Hepatocyte (in vitro differentiated cells): ENCODE results near the gene FCER2. TPM values are rescaled to one million over a fixed set of nuclear protein-coding genes. Genes with fewer than 3 reads are reported as not detected.

Experiments used
- DNase-seq: peaks from one replicate; pipeline ENCODE4 v3.0.0-alpha.2; 2016; ENCODE audit warnings: low spot score
- H2AFZ ChIP-seq: fragments of 200-600 bp; sonication (generic); 2 replicates; pipeline ENCODE4 v1.6.0; 2016; ENCODE audit warnings: antibody characterized with exemption, mild to moderate bottlenecking
- H3K27ac ChIP-seq: fragments of 200-600 bp; sonication (generic); 2 replicates; pipeline ENCODE4 v1.5.1; 2016; ENCODE audit warnings: mild to moderate bottlenecking
- H3K27me3 ChIP-seq: fragments of 200-600 bp; sonication (generic); 2 replicates; pipeline ENCODE4 v1.6.1; 2016
- H3K36me3 ChIP-seq: fragments of 200-600 bp; sonication (generic); replicated peaks from 2 replicates; pipeline ENCODE4 v1.5.1; 2016; ENCODE audit warnings: low read depth; ENCODE audit not compliant: insufficient read depth
- H3K4me1 ChIP-seq: fragments of 200-600 bp; sonication (generic); 2 replicates; pipeline ENCODE4 v1.5.1; 2016; ENCODE audit warnings: mild to moderate bottlenecking, moderate library complexity; ENCODE audit not compliant: insufficient read depth
- H3K4me2 ChIP-seq: fragments of 200-600 bp; sonication (generic); 2 replicates; pipeline ENCODE4 v1.6.0; 2016
- H3K4me3 ChIP-seq: fragments of 200-600 bp; sonication (generic); 2 replicates; pipeline ENCODE4 v1.5.1; 2016; ENCODE audit warnings: mild to moderate bottlenecking
- H3K79me2 ChIP-seq: fragments of 200-600 bp; sonication (generic); 2 replicates; pipeline ENCODE4 v1.6.0; 2017; ENCODE audit warnings: mild to moderate bottlenecking
- H3K9me2 ChIP-seq: fragments of 200-600 bp; sonication (generic); replicated peaks from 2 replicates; pipeline ENCODE4 v1.6.0; 2017; ENCODE audit warnings: mild to moderate bottlenecking; ENCODE audit not compliant: insufficient read depth
- H3K9me3 ChIP-seq: fragments of 200-600 bp; sonication (generic); 2 replicates; pipeline ENCODE4 v1.5.1; 2016; ENCODE audit warnings: low read depth, mild to moderate bottlenecking
- H4K20me1 ChIP-seq: fragments of 200-600 bp; sonication (generic); 2 replicates; pipeline ENCODE4 v1.6.0; 2016; ENCODE audit warnings: mild to moderate bottlenecking; ENCODE audit not compliant: insufficient read depth, poor library complexity, severe bottlenecking
- CTCF ChIP-seq: fragments of 200-600 bp; sonication (generic); IDR thresholded peaks from 2 replicates; pipeline ENCODE4 v1.5.1; 2016; ENCODE audit warnings: antibody characterized with exemption, mild to moderate bottlenecking; ENCODE audit not compliant: poor library complexity
- EZH2 ChIP-seq: fragments of 200-600 bp; sonication (generic); IDR thresholded peaks from 2 replicates; pipeline ENCODE4 v1.6.1; 2016; ENCODE audit warnings: antibody characterized with exemption, mild to moderate bottlenecking, borderline replicate concordance
- EZH2phosphoT487 ChIP-seq: fragments of 200-600 bp; sonication (generic); IDR thresholded peaks from one replicate; pipeline ENCODE4 v1.6.1; 2018; ENCODE audit warnings: antibody characterized with exemption, mild to moderate bottlenecking, low read depth, moderate library complexity; ENCODE audit not compliant: unreplicated experiment, severe bottlenecking
- WGBS: methylation state at CpG from one replicate; pipeline ENCODE4 v1.1.6; 2016; ENCODE audit warnings: low lambda C conversion rate; ENCODE audit errors: missing lambda C conversion rate; 5-methylcytosine and 5-hydroxymethylcytosine counted together
- polyA plus RNA-seq: library from polyadenylated mRNA; unstranded; fragments of >200 nt; fragmentation: Nextera tagmentation; extraction: Ambion mirVana; gene quantifications from 2 replicates; pipeline ENCODE4 v1.2.1, GENCODE V29; 2016
- total RNA-seq: library from RNA; depleted of rRNA; stranded (reverse); fragments of >200 nt; gene quantifications from 2 replicates; pipeline ENCODE4 v1.2.3, GENCODE V29; 2014

Gene FCER2
- total and polyA plus RNA-seq, 2 experiments from 2014 or later: not detected

GRCh38 chr19:7744199-7744786 is 42.4 kb upstream of the FCER2 start:
- Histone ChIP-seq H3K27ac (no peak overlapping the region), H3K36me3 (no peaks in the 10 kb centered on the region), H4K20me1 (no peaks in the 10 kb centered on the region), H3K9me2 (no peaks in the 10 kb centered on the region), H3K4me3 (no peak overlapping the region), H3K79me2 (no peaks in the 10 kb centered on the region), H3K4me1 (no peaks in the 10 kb centered on the region), H2AFZ (no peak overlapping the region), H3K27me3 (peaks cover 4% of the 10 kb centered on the region), H3K4me2 (no peak overlapping the region), H3K9me3 (no peaks in the 10 kb centered on the region)
- TF ChIP-seq EZH2: no peak
- no peak for TF ChIP-seq EZH2phosphoT487
- TF ChIP-seq CTCF: no peak
- no peak for DNase-seq
- 69% methylated on average over 5 of the region's 5 CpGs for WGBS

DNA sequence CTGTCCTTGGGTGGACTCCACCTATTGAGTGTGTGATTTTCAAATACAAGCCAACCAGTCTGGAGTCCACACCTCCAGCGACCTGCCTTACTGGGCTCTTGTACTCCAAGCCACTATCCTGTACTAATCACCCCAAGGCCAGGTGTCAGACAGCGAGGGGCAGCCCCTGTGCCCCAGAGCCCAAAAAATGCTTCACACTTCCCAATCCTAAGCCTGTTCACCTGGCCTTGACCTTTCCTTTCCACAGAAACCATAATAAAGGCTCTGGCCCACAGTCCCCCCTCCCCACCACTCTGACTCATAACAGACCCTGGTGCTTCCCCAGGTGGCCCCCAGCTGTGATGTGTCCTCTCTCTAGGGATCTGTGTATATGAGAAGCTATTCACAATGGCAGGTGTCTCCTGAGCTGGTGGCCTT is 41.5 kb upstream of the FCER2 start:
- 68% methylated on average over 2 of the region's 2 CpGs for WGBS
- H3K4me2 ChIP-seq: no peak overlapping the region
- no peak overlapping the region for H3K27ac ChIP-seq
- TF ChIP-seq EZH2phosphoT487 (no peak), EZH2 (no peak), CTCF (no peak)
- H3K4me1 ChIP-seq: no peaks in the 10 kb centered on the region
- no peak for DNase-seq
- no peaks in the 10 kb centered on the region for H3K36me3 ChIP-seq
- H3K9me2 ChIP-seq: no peaks in the 10 kb centered on the region
- no peaks in the 10 kb centered on the region for H3K79me2 ChIP-seq
- H2AFZ ChIP-seq: no peak overlapping the region
- no peaks in the 10 kb centered on the region for H3K9me3 ChIP-seq
- no peaks in the 10 kb centered on the region for H4K20me1 ChIP-seq
- peaks cover 4% of the 10 kb centered on the region for H3K27me3 ChIP-seq
- no peak overlapping the region for H3K4me3 ChIP-seq

GRCh38 chr19:7742991-7743390 is 41.1 kb upstream of the FCER2 start:
- H3K4me2 ChIP-seq: no peak overlapping the region
- TF ChIP-seq EZH2phosphoT487 (no peak), CTCF (no peak), EZH2 (no peak)
- peaks cover 4% of the 10 kb centered on the region for H3K27me3 ChIP-seq
- WGBS: 84% methylated on average over 11 of the region's 11 CpGs
- no peaks in the 10 kb centered on the region for H3K4me1 ChIP-seq
- H3K9me2 ChIP-seq: no peaks in the 10 kb centered on the region
- no peaks in the 10 kb centered on the region for H4K20me1 ChIP-seq
- H3K4me3 ChIP-seq: no peak overlapping the region
- no peaks in the 10 kb centered on the region for H3K36me3 ChIP-seq
- no peak for DNase-seq
- H3K9me3 ChIP-seq: no peaks in the 10 kb centered on the region
- H3K27ac ChIP-seq: no peak overlapping the region
- H3K79me2 ChIP-seq: no peaks in the 10 kb centered on the region
- no peak overlapping the region for H2AFZ ChIP-seq
